Activated CD4-positive, alpha-beta T cell treated with anti-CD3 and anti-CD28 coated beads for 36 hours (primary cell): ENCODE results near the gene MICU1. TPM values are rescaled to one million over a fixed set of nuclear protein-coding genes. Genes with fewer than 3 reads are reported as not detected.
"Not testable (repeated sequence)": the region's sequence is repeated elsewhere in the genome, so short reads cannot be mapped to it uniquely, and the experiment has no call there.

ENCODE experiments used
- ATAC-seq: fragments of 200-7000 bp; cut with Tn5 transposase; one replicate; pipeline ENCODE4 v1.10.0; 2021; ENCODE audit warnings: mild to moderate bottlenecking, moderate library complexity
- CTCF ChIA-PET: fragments of 350-600 bp; sonication (Branson Sonifier 250); formaldehyde crosslinking; loops from one replicate; lab custom pipeline; 2021; ENCODE audit warnings: antibody characterized with exemption; lab: Charles Lee
- POLR2A ChIA-PET: fragments of 350-600 bp; sonication (Branson Sonifier 250); formaldehyde crosslinking; loops from one replicate; lab custom pipeline; 2021; ENCODE audit warnings: antibody characterized with exemption, inconsistent platforms; lab: Charles Lee
- DNase-seq: peaks from one replicate; pipeline ENCODE4 v3.0.0-alpha.2; 2020
- H3K27ac Mint-ChIP-seq: one replicate; pipeline ENCODE4 v1.8.0; 2021; ENCODE audit warnings: mixed read lengths
- H3K27me3 Mint-ChIP-seq: one replicate; pipeline ENCODE4 v1.8.0; 2021; ENCODE audit warnings: mixed read lengths
- H3K36me3 Mint-ChIP-seq: one replicate; pipeline ENCODE4 v1.8.0; 2021; ENCODE audit warnings: low read depth, mixed read lengths
- H3K4me1 Mint-ChIP-seq: one replicate; pipeline ENCODE4 v1.8.0; 2021; ENCODE audit warnings: mixed read lengths
- H3K4me3 Mint-ChIP-seq: one replicate; pipeline ENCODE4 v1.8.0; 2021; ENCODE audit warnings: mild to moderate bottlenecking, moderate library complexity, mixed read lengths
- H3K9me3 Mint-ChIP-seq: one replicate; pipeline ENCODE4 v1.8.0; 2021; ENCODE audit warnings: low read depth, mixed read lengths
- intact Hi-C, 2 experiments: fragments of 100-400 bp; cut with DNase I in 1 of 2; cut with micrococcal nuclease in 1 of 2; formaldehyde crosslinking; loops; one replicate each; pipeline versions ENCODE4 v1.14.2 to v1.15.1; 2022 to 2024; cut with DNase I, micrococcal nuclease
- total RNA-seq, 2 experiments: library from RNA; stranded (reverse); gene quantifications; one replicate each; pipeline ENCODE4 v1.2.3, GENCODE V29; 2021

Gene MICU1
- total RNA-seq, 2 experiments from 2014 or later, result 41.0 to 51.5 TPM

- ChIA-PET CTCF (interaction anchor here (2.6 kb wide), 1 partner anchor 8 kb away, joined by 11 read pairs; no protein-coding TSS in a partner anchor), POLR2A (no interaction called here)
- ATAC-seq (no peak), DNase-seq (no peak)
- H3K9me3 Mint-ChIP-seq, result no peaks in the 10 kb centered on the region
- peaks cover 35% of the 10 kb centered on the region for H3K4me1 Mint-ChIP-seq
- intact Hi-C loops, result loop anchor here in 1 of 2 experiments (10.0 kb wide), 1 partner anchor 1389 kb away; the partner anchor contains the start of gene SEC24C
- no peak overlapping the region for H3K27ac Mint-ChIP-seq
- no peak overlapping the region for H3K4me3 Mint-ChIP-seq
- H3K36me3 Mint-ChIP-seq, result peaks cover 8% of the 10 kb centered on the region
- no peaks in the 10 kb centered on the region for H3K27me3 Mint-ChIP-seq
These were observed 269.8 kb downstream of the MICU1 start for GRCh38 chr10:72356115-72356514.

GRCh38 chr10:72355214-72355555, 270.7 kb downstream of the MICU1 start:
- Mint-ChIP-seq H3K9me3 (no peaks in the 10 kb centered on the region), H3K4me1 (peaks cover 35% of the 10 kb centered on the region), H3K36me3 (peaks cover 13% of the 10 kb centered on the region), H3K4me3 (peak overlapping the region; percentile 82), H3K27me3 (no peaks in the 10 kb centered on the region), H3K27ac (peak overlapping the region; percentile 98)
- DNase-seq (no peak), ATAC-seq (no peak)
- POLR2A ChIA-PET, result interaction anchor here (1.0 kb wide), 1 partner anchor 337 kb away, joined by 5 read pairs; the partner anchor contains the start of gene MCU
- intact Hi-C loops, result loop anchor here in 1 of 2 experiments (2.0 to 10.0 kb wide), 4 partner anchors 338 to 1390 kb away; partner anchors contain the start of genes ECD, FAM149B1, MCU and P4HA1
- CTCF ChIA-PET, result interaction anchor here (0.7 to 2.6 kb wide), 4 partner anchors 9 to 306 kb away, joined by 3 to 11 read pairs (median 3); no protein-coding TSS in a partner anchor

- ATAC-seq, result peak; percentile 83
- Mint-ChIP-seq H3K36me3 (peaks cover 13% of the 10 kb centered on the region), H3K4me3 (peak within 1 kb of the TSS; percentile 82), H3K9me3 (no peaks in the 10 kb centered on the region), H3K27ac (peak within 1 kb of the TSS; percentile 98), H3K27me3 (no peaks in the 10 kb centered on the region), H3K4me1 (peaks cover 35% of the 10 kb centered on the region)
- peak; percentile 93 for DNase-seq
- ChIA-PET CTCF (interaction anchor here (0.6 to 2.6 kb wide), 5 partner anchors 10 to 506 kb away, joined by 3 to 11 read pairs (median 3); no protein-coding TSS in a partner anchor), POLR2A (interaction anchor here (0.7 to 1.0 kb wide), 2 partner anchors 95 to 337 kb away, joined by 5 read pairs; partner anchors contain the start of gene MCU)
- intact Hi-C loops, result loop anchor here in 1 of 2 experiments (1.0 to 10.0 kb wide), 7 partner anchors 34 to 1390 kb away; partner anchors contain the start of genes ECD, FAM149B1, MCU and MICU1
These were observed 271.3 kb downstream of the MICU1 start, which contains the start of gene DNAJB12 for GRCh38 chr10:72354356-72355213. Gene DNAJB12 (minus strand): TSS chr10:72354919. CDS start chr10:72354897, 22 bp downstream.

GRCh38 chr10:72353965-72354355, 271.9 kb downstream of the MICU1 start:
- Mint-ChIP-seq H3K27me3 (no peaks in the 10 kb centered on the region), H3K4me1 (peaks cover 35% of the 10 kb centered on the region), H3K36me3 (peaks cover 14% of the 10 kb centered on the region), H3K4me3 (peak overlapping the region; percentile 82), H3K9me3 (no peaks in the 10 kb centered on the region), H3K27ac (peak overlapping the region; percentile 98)
- ChIA-PET POLR2A (interaction anchor here (0.7 kb wide), 1 partner anchor 118 kb away, joined by 4 read pairs; no protein-coding TSS in a partner anchor), CTCF (interaction anchor here (1.2 to 1.5 kb wide), 2 partner anchors 14 to 137 kb away, joined by 3 to 7 read pairs; no protein-coding TSS in a partner anchor)
- no peak for ATAC-seq
- DNase-seq, result peak; percentile 25
- intact Hi-C loops, result loop anchor here in 1 of 2 experiments (1.0 to 10.0 kb wide), 7 partner anchors 34 to 1391 kb away; partner anchors contain the start of genes ECD, FAM149B1, MCU and MICU1

- Mint-ChIP-seq H3K36me3 (peaks cover 19% of the 10 kb centered on the region), H3K9me3 (no peaks in the 10 kb centered on the region), H3K4me3 (peak overlapping the region; percentile 82), H3K4me1 (peaks cover 35% of the 10 kb centered on the region), H3K27ac (peak overlapping the region; percentile 98), H3K27me3 (no peaks in the 10 kb centered on the region)
- CTCF ChIA-PET, result interaction anchor here (0.7 to 1.4 kb wide), 5 partner anchors 13 to 305 kb away, joined by 3 to 7 read pairs (median 4); no protein-coding TSS in a partner anchor
- DNase-seq (no peak), ATAC-seq (no peak)
- intact Hi-C loops, result loop anchor here in 1 of 2 experiments (10.0 kb wide), 1 partner anchor 1392 kb away; the partner anchor contains the start of gene SEC24C
- POLR2A ChIA-PET, result interaction anchor here (0.6 to 0.7 kb wide), 2 partner anchors 13 to 119 kb away, joined by 4 read pairs; no protein-coding TSS in a partner anchor
These were observed 272.6 kb downstream of the MICU1 start for GRCh38 chr10:72353028-72353964.

- POLR2A ChIA-PET, result interaction anchor here (0.6 to 1.1 kb wide), 4 partner anchors 10 to 298 kb away, joined by 3 to 5 read pairs (median 3); no protein-coding TSS in a partner anchor
- ATAC-seq (no peak), DNase-seq (no peak)
- H3K4me3 Mint-ChIP-seq, result no peak overlapping the region
- no peaks in the 10 kb centered on the region for H3K9me3 Mint-ChIP-seq
- intact Hi-C loops, result loop anchor here in 1 of 2 experiments (10.0 kb wide), 1 partner anchor 1393 kb away; the partner anchor contains the start of gene SEC24C
- H3K4me1 Mint-ChIP-seq, result peaks cover 35% of the 10 kb centered on the region
- no peaks in the 10 kb centered on the region for H3K27me3 Mint-ChIP-seq
- peaks cover 19% of the 10 kb centered on the region for H3K36me3 Mint-ChIP-seq
- CTCF ChIA-PET, result interaction anchor here (0.5 to 1.4 kb wide), 6 partner anchors 10 to 966 kb away, joined by 3 to 4 read pairs (median 4); no protein-coding TSS in a partner anchor
- H3K27ac Mint-ChIP-seq, result no peak overlapping the region
These were observed 274.4 kb downstream of the MICU1 start for GRCh38 chr10:72351479-72351878.

GRCh38 chr10:72349438-72349837, 276.4 kb downstream of the MICU1 start:
- H3K9me3 Mint-ChIP-seq, result no peaks in the 10 kb centered on the region
- H3K4me1 Mint-ChIP-seq, result peaks cover 35% of the 10 kb centered on the region
- H3K36me3 Mint-ChIP-seq, result peaks cover 19% of the 10 kb centered on the region
- POLR2A ChIA-PET, result interaction anchor here (0.6 to 0.8 kb wide), 2 partner anchors 22 to 145 kb away, joined by 3 to 6 read pairs; no protein-coding TSS in a partner anchor
- no peak for ATAC-seq
- no peaks in the 10 kb centered on the region for H3K27me3 Mint-ChIP-seq
- no peak overlapping the region for H3K27ac Mint-ChIP-seq
- CTCF ChIA-PET, result interaction anchor here (0.6 to 2.4 kb wide), 5 partner anchors 8 to 394 kb away, joined by 3 to 15 read pairs (median 4); no protein-coding TSS in a partner anchor
- intact Hi-C loops, result no loop called here
- DNase-seq, result no peak
- H3K4me3 Mint-ChIP-seq, result no peak overlapping the region

GRCh38 chr10:72348282-72348681, 277.6 kb downstream of the MICU1 start:
- POLR2A ChIA-PET, result no interaction called here
- ATAC-seq (no peak), DNase-seq (no peak)
- Mint-ChIP-seq H3K4me3 (no peak overlapping the region), H3K27me3 (no peaks in the 10 kb centered on the region), H3K27ac (no peak overlapping the region), H3K9me3 (no peaks in the 10 kb centered on the region), H3K36me3 (peaks cover 20% of the 10 kb centered on the region), H3K4me1 (peaks cover 28% of the 10 kb centered on the region)
- intact Hi-C loops, result no loop called here
- CTCF ChIA-PET, result interaction anchor here (2.4 kb wide), 1 partner anchor 9 kb away, joined by 15 read pairs; no protein-coding TSS in a partner anchor

- H3K27ac Mint-ChIP-seq, H3K9me3 Mint-ChIP-seq, DNase-seq, H3K4me3 Mint-ChIP-seq, H3K4me1 Mint-ChIP-seq, intact Hi-C loops, POLR2A ChIA-PET, ATAC-seq, CTCF ChIA-PET, H3K27me3 Mint-ChIP-seq: not testable (repeated sequence)
- H3K36me3 Mint-ChIP-seq, result peaks cover 17% of the 10 kb centered on the region
These were observed 279.8 kb downstream of the MICU1 start for GRCh38 chr10:72346117-72346516.

GRCh38 chr10:72344932-72345331, 280.9 kb downstream of the MICU1 start:
- peak overlapping the region; percentile 37 for H3K27ac Mint-ChIP-seq
- no peaks in the 10 kb centered on the region for H3K27me3 Mint-ChIP-seq
- ChIA-PET CTCF (interaction anchor here (0.6 to 1.3 kb wide), 5 partner anchors 18 to 553 kb away, joined by 3 to 4 read pairs (median 3); no protein-coding TSS in a partner anchor), POLR2A (interaction anchor here (0.7 to 0.9 kb wide), 2 partner anchors 15 to 171 kb away, joined by 3 to 4 read pairs; no protein-coding TSS in a partner anchor)
- DNase-seq (peak; percentile 51), ATAC-seq (peak; percentile 41)
- H3K4me3 Mint-ChIP-seq, result no peak overlapping the region
- intact Hi-C loops, result loop anchor here in 1 of 2 experiments (5.0 kb wide), 1 partner anchor 388 kb away; no protein-coding TSS in a partner anchor
- H3K4me1 Mint-ChIP-seq, result peaks cover 16% of the 10 kb centered on the region
- no peaks in the 10 kb centered on the region for H3K9me3 Mint-ChIP-seq
- peaks cover 20% of the 10 kb centered on the region for H3K36me3 Mint-ChIP-seq
